Ecto neural progenitor cell (in vitro differentiated cells): ENCODE results near the gene NUMA1.

ENCODE experiments used
- DNase-seq: peaks from one replicate; pipeline ENCODE4 v3.0.0-alpha.2; 2018; ENCODE audit warnings: low spot score

NUMA1 gene

DNA sequence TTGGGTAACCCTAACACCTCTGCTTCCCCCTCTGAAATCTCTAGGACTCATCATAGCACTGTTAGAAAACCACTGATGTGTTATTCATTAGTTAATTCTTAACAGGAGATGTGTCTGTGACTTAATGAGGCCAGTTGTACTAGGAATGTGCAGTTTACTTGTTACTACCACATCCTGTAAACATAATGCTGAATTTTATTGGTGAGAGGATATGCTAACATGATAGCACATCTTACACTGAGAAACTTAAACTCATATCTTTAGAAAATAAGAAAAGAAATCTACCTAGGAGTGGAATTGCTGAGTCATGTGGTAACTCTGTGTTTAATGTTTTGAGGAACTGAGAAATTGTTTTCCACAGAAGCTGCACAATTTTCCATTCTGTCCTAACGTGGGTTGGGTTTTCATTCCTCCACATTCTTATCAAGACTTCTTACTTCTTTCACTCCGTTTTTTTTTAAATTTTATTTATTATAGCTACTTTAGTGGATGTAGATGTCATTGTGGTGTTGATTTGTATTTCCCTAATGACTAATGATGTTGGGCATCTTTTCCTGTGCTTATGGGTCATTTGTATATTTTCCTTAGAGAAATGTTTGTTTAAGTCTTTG is 117.8 kb downstream of the NUMA1 start:
- no peak for DNase-seq

- DNase-seq, result no peak
These were observed 124.4 kb downstream of the NUMA1 start for GRCh38 chr11:71955898-71956456.
